ENCODE measurements around the gene RPS19BP1.

- no peak for TF ChIP-seq EP300 (IDR thresholded peaks at IDR 0.05; ENCODE audit: borderline replicate concordance in 1 of 2, low read depth in 2 of 2, low read length in 2 of 2)
- TF ChIP-seq RFX5 (IDR thresholded peaks at IDR 0.05; ENCODE audit: borderline replicate concordance, low read depth, low read length): no peak
Measured at GRCh38 chr22:39498368-39498767, 34.2 kb downstream of the RPS19BP1 start.
